ENCODE measurements around the gene PDE4D.

PDE4D gene

DNA sequence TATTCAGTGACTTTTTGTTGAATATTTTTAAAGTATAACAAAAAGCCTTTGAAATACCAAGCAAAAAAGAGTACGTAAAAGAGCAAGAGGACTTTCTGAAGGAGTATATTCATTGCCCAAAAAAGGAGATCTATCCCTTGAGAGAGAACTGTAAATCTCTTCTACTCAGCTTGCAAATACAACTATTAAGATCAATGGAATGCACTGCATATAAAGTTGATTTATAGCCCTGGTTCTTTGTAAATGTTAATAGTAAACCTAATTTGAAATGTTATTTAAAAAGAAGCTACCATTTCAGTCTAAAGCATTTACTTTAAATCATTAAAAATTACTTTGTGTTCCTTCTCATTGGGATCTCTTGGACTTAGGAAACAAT is 168.1 kb downstream of the PDE4D start:
- H3K27ac Mint-ChIP-seq: no peak overlapping the region
- H3K4me3 Mint-ChIP-seq: no peak overlapping the region
- H3K36me3 Mint-ChIP-seq (ENCODE audit: insufficient read depth): no peaks in the 10 kb centered on the region
- no peak for ATAC-seq (replicated peaks)
- no peaks in the 10 kb centered on the region for H3K4me1 Mint-ChIP-seq (ENCODE audit: low read depth in 2 of 2)
- DNase-seq: no peak
- no peaks in the 10 kb centered on the region for H3K9me3 Mint-ChIP-seq
- H3K27me3 Mint-ChIP-seq: no peaks in the 10 kb centered on the region

DNA sequence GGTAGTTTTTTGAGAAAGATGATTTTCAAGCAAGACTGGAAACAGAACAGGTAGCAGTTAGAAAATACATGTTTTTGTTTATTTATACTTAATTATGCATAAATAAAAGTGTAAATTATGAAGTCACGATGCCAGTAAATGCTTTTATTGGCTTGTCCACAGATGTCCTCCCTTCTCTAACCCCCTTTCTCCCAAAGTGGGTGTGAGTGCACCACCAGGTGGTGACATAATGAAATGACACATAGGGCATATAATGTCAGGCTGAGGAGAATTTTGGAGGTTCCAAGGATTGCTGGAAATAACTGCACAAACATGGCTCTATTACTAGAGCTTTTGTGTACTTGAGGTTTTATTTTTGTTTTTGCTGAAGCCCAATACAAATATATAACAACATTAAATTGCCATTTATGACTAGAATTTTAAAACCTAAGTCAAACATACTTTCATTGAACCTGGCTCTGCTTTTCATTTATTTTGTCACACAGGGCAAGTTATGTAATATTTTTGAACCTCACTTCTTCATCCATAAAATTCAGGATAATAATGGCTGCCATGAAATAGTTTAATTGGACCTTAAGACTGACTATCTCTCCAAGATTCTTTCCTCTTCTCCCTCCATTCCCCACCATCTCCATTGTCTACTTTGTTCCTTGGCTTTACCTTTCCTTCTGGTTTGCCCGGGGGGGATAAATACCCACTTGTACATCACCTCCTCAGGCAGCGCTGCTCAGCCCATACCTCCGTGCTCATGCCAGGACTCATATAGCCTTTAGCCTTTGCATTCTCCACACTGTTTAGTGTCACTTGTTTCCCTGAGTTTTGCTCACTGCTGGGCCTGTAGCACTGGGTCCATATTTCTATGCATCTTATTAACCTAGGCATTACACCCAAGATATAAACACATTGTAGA is 168.8 kb downstream of the PDE4D start:
- H3K4me1 Mint-ChIP-seq (ENCODE audit: low read depth in 2 of 2): no peaks in the 10 kb centered on the region
- H3K27me3 Mint-ChIP-seq: no peaks in the 10 kb centered on the region
- DNase-seq (no peak), ATAC-seq (replicated peaks) (no peak)
- no peaks in the 10 kb centered on the region for H3K9me3 Mint-ChIP-seq
- H3K27ac Mint-ChIP-seq: no peak overlapping the region
- H3K4me3 Mint-ChIP-seq: no peak overlapping the region
- H3K36me3 Mint-ChIP-seq (ENCODE audit: insufficient read depth): no peaks in the 10 kb centered on the region

DNA sequence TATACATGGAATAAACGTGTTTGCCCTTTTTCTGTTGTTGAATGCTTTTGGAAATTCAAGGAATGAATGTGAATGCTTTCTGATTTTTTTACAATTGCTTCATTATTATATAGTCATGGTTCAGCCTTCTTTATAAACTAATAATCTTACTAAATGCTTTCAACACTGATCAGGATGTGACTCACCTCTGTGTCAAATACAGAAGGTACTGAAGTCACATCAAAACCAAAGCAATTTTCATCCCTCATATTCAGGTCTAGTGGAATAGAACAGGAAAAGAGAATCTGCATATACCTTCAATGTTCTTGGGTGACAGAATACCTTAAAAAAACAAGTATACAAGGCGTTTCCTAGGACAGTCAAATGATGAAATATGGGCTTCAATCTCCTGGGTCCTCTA is 170.7 kb downstream of the PDE4D start:
- DNase-seq (no peak), ATAC-seq (replicated peaks) (no peak)
- H3K36me3 Mint-ChIP-seq (ENCODE audit: insufficient read depth): no peaks in the 10 kb centered on the region
- no peaks in the 10 kb centered on the region for H3K4me1 Mint-ChIP-seq (ENCODE audit: low read depth in 2 of 2)
- no peak overlapping the region for H3K4me3 Mint-ChIP-seq
- no peaks in the 10 kb centered on the region for H3K9me3 Mint-ChIP-seq
- H3K27me3 Mint-ChIP-seq: no peaks in the 10 kb centered on the region
- H3K27ac Mint-ChIP-seq: no peak overlapping the region

DNA sequence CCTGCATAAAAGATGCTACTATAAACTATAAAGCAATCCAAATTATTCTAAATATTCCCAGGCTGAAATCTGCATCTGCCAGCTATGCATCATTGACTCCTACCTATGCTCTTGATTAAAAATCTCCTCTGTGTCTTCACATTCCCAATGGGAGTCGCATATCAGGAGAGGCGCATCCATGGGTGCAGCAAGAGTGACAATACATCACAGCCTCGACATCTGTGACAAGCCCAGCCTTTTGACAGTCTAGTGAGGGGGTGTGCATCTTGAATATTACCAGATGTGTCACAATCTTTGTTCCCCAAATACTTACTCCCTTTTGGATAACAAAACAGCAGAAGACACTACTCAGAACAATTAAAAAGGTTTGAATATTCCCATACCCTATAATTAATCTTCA is 171.8 kb downstream of the PDE4D start:
- Mint-ChIP-seq H3K27ac (no peak overlapping the region), H3K4me1 (ENCODE audit: low read depth in 2 of 2) (no peaks in the 10 kb centered on the region), H3K4me3 (no peak overlapping the region), H3K9me3 (no peaks in the 10 kb centered on the region), H3K36me3 (ENCODE audit: insufficient read depth) (no peaks in the 10 kb centered on the region), H3K27me3 (no peaks in the 10 kb centered on the region)
- DNase-seq (no peak), ATAC-seq (replicated peaks) (no peak)

DNA sequence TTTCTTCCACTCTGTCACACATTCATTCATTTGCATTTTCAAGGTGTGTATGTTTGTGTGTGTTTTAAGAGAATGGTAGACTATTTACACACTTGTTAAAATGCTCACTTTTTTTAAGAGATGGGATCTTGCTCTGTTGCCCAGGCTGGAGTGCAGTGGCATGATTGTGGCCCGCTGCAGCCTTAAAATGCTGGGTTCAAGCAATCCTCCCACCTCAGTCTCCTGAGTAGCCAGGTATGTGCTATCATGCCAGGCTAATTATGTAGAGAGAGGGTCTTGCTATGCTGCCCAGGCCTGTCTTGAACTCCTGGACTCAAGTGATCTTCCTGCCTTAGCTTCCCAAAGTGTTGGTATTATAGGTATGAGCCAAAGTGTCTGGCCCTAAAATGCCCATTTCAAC is 173.5 kb downstream of the PDE4D start:
- H3K4me1 Mint-ChIP-seq (ENCODE audit: low read depth in 2 of 2): no peaks in the 10 kb centered on the region
- no peaks in the 10 kb centered on the region for H3K27me3 Mint-ChIP-seq
- no peak for DNase-seq
- no peaks in the 10 kb centered on the region for H3K36me3 Mint-ChIP-seq (ENCODE audit: insufficient read depth)
- no peak for ATAC-seq (replicated peaks)
- no peak overlapping the region for H3K27ac Mint-ChIP-seq
- no peak overlapping the region for H3K4me3 Mint-ChIP-seq
- H3K9me3 Mint-ChIP-seq: no peaks in the 10 kb centered on the region

GRCh38 chr5:59716966-59717500 is 176.5 kb downstream of the PDE4D start:
- Mint-ChIP-seq H3K9me3 (peaks cover 1 to 8% of the 10 kb centered on the region in 2 donors), H3K36me3 (ENCODE audit: insufficient read depth) (no peaks in the 10 kb centered on the region)
- DNase-seq: no peak

DNA sequence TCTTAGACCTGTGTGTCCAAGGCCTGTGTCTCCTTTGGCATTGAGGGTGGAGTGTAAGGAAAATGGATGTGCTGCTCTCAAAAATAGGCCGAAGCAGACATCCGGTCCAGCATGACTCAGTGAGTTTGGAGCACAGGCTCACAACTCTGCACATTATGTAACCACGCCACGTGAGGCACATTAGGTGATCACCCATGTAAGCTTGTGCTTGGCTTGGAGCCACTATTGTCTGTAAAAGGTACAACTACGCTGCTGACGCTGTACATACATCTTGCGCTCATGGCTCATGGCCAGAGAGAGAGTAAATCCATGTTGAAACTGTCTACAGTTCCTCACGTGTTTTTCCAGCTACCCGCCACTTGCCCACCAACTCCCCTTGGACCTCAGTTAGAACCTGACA is 177.5 kb downstream of the PDE4D start:
- no peak overlapping the region for H3K4me3 Mint-ChIP-seq
- ATAC-seq (replicated peaks) (no peak), DNase-seq (no peak)
- no peaks in the 10 kb centered on the region for H3K36me3 Mint-ChIP-seq (ENCODE audit: insufficient read depth)
- no peaks in the 10 kb centered on the region for H3K27me3 Mint-ChIP-seq
- H3K27ac Mint-ChIP-seq: no peak overlapping the region
- no peaks in the 10 kb centered on the region for H3K4me1 Mint-ChIP-seq (ENCODE audit: low read depth in 2 of 2)
- H3K9me3 Mint-ChIP-seq: peaks cover 1 to 8% of the 10 kb centered on the region in 2 donors

More at GRCh38 chr5:59716966-59717500, 176.5 kb downstream of the PDE4D start:
- Mint-ChIP-seq H3K4me1 (ENCODE audit: low read depth in 2 of 2) (no peaks in the 10 kb centered on the region), H3K4me3 (no peak overlapping the region), H3K27ac (no peak overlapping the region), H3K27me3 (no peaks in the 10 kb centered on the region)
- ATAC-seq (replicated peaks): no peak

- H3K36me3 Mint-ChIP-seq (ENCODE audit: insufficient read depth): no peaks in the 10 kb centered on the region
- no peak for DNase-seq
Observed at GRCh38 chr5:59715228-59715627, 178.3 kb downstream of the PDE4D start.

DNA sequence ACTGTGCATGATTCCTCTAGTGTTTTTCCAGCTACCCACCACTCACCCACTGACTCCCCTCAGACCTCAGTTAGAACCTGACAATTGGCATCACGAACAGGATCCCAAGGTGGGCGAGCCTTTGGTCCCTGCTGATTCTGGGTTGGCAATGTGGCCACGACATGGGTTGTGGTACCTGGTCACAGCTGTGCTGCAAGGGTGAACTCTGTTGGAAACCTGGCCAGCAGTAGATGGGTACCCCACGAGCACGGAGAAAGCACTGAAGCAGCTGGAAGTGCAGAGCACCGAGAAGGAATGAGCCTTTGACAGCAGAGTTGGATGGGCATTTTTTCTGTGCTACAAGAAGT is 180.1 kb downstream of the PDE4D start:
- Mint-ChIP-seq H3K27me3 (no peaks in the 10 kb centered on the region), H3K4me1 (ENCODE audit: low read depth in 2 of 2) (no peaks in the 10 kb centered on the region), H3K36me3 (ENCODE audit: insufficient read depth) (no peaks in the 10 kb centered on the region), H3K27ac (no peak overlapping the region), H3K4me3 (no peak overlapping the region), H3K9me3 (peaks cover 1 to 8% of the 10 kb centered on the region in 2 donors)
- DNase-seq (no peak), ATAC-seq (replicated peaks) (no peak)

More at GRCh38 chr5:59715228-59715627, 178.3 kb downstream of the PDE4D start:
- H3K27ac Mint-ChIP-seq: no peak overlapping the region
- no peak for ATAC-seq (replicated peaks)
- H3K27me3 Mint-ChIP-seq: no peaks in the 10 kb centered on the region
- no peak overlapping the region for H3K4me3 Mint-ChIP-seq
- no peaks in the 10 kb centered on the region for H3K4me1 Mint-ChIP-seq (ENCODE audit: low read depth in 2 of 2)
- H3K9me3 Mint-ChIP-seq: peaks cover 1 to 8% of the 10 kb centered on the region in 2 donors

DNA sequence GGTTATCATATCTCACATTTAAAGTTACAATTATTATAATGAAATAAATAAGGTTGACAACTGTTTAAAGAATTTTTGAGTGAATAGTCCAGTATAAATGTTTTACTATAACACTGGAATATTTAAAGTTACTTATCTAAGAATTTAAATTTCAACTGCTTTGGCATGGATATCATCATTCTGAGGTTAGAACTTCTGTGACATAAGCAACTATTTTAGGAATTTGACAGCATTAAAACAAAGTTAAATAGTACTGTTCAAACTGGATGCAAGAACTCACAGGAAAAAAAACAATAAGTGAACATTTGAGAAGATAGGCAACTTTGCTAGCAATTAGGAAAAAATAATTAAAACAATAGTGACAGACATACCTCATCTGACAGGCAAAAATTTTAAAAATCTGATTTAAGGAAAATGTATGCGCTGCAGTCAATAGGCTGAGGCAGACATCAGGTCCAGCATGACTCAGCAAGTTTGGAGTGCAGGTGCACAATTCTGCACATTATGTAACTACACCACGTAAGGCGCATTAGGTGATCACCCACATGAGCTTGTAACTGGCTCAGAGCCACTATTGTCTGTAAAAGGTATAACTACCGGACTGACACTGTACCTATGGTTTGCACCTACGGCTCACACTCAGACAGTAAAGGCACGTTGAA is 180.6 kb downstream of the PDE4D start:
- H3K27ac Mint-ChIP-seq: no peak overlapping the region
- no peaks in the 10 kb centered on the region for H3K36me3 Mint-ChIP-seq (ENCODE audit: insufficient read depth)
- no peak overlapping the region for H3K4me3 Mint-ChIP-seq
- peaks cover 1 to 8% of the 10 kb centered on the region in 2 donors for H3K9me3 Mint-ChIP-seq
- no peaks in the 10 kb centered on the region for H3K27me3 Mint-ChIP-seq
- H3K4me1 Mint-ChIP-seq (ENCODE audit: low read depth in 2 of 2): no peaks in the 10 kb centered on the region
- DNase-seq (no peak), ATAC-seq (replicated peaks) (no peak)

GRCh38 chr5:59711310-59711709 is 182.2 kb downstream of the PDE4D start:
- Mint-ChIP-seq H3K4me1 (ENCODE audit: low read depth in 2 of 2) (no peaks in the 10 kb centered on the region), H3K9me3 (peaks cover 1 to 8% of the 10 kb centered on the region in 2 donors), H3K36me3 (ENCODE audit: insufficient read depth) (no peaks in the 10 kb centered on the region), H3K27ac (no peak overlapping the region), H3K27me3 (no peaks in the 10 kb centered on the region), H3K4me3 (no peak overlapping the region)
- DNase-seq (no peak), ATAC-seq (replicated peaks) (no peak)

- no peaks in the 10 kb centered on the region for H3K36me3 Mint-ChIP-seq (ENCODE audit: insufficient read depth)
- no peaks in the 10 kb centered on the region for H3K4me1 Mint-ChIP-seq (ENCODE audit: low read depth in 2 of 2)
- no peak for ATAC-seq (replicated peaks)
- H3K9me3 Mint-ChIP-seq: peaks cover 1 to 8% of the 10 kb centered on the region in 2 donors
- H3K27me3 Mint-ChIP-seq: no peaks in the 10 kb centered on the region
- H3K27ac Mint-ChIP-seq: no peak overlapping the region
- no peak overlapping the region for H3K4me3 Mint-ChIP-seq
- DNase-seq: no peak
Observed at GRCh38 chr5:59709846-59710245, 183.7 kb downstream of the PDE4D start.

DNA sequence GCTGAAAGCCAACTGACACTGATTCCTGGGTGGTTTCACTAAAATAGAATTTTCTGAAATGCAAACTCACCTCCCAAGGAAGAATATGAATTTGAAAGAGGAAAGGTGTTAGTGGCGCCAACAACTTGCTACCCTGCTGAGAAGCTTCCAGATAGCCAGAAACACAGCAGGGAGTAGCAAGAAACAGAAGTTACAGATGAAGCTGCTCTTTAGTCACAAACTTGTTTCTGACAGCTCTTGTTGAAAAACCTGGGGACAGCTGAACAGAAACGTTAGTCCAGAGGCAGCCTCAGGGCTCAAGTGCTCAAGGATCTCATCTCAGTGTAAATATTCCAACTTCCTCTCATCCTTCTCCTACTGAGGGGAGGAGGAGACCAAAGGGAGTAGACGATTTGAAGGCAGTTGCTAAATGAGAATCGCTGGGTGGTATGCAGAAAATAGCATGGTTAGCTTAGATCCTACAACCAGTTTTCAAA is 184.1 kb downstream of the PDE4D start:
- Mint-ChIP-seq H3K27ac (no peak overlapping the region), H3K9me3 (peaks cover 1 to 8% of the 10 kb centered on the region in 2 donors), H3K4me1 (ENCODE audit: low read depth in 2 of 2) (no peaks in the 10 kb centered on the region), H3K4me3 (no peak overlapping the region), H3K36me3 (ENCODE audit: insufficient read depth) (no peaks in the 10 kb centered on the region), H3K27me3 (no peaks in the 10 kb centered on the region)
- ATAC-seq (replicated peaks) (no peak), DNase-seq (no peak)

GRCh38 chr5:59704936-59705335 is 188.6 kb downstream of the PDE4D start:
- Mint-ChIP-seq H3K36me3 (ENCODE audit: insufficient read depth) (no peaks in the 10 kb centered on the region), H3K27me3 (no peaks in the 10 kb centered on the region), H3K4me1 (ENCODE audit: low read depth in 2 of 2) (no peaks in the 10 kb centered on the region), H3K27ac (no peak overlapping the region), H3K4me3 (no peak overlapping the region), H3K9me3 (no peaks in the 10 kb centered on the region)
- ATAC-seq (replicated peaks) (no peak), DNase-seq (no peak)

Measured in effector memory CD8-positive, alpha-beta T cell (primary cell).